ENCODE results near the gene COP1.

Gene COP1

GRCh38 chr1:176198413-176198812, 8.7 kb downstream of the COP1 start:
- DNase-seq = no peak

- DNase-seq = no peak
Observed at GRCh38 chr1:176196728-176197127, 10.4 kb downstream of the COP1 start.

GRCh38 chr1:176195547-176195946, 11.5 kb downstream of the COP1 start:
- peak; percentile 5 to 34 for DNase-seq

GRCh38 chr1:176193663-176194062, 13.4 kb downstream of the COP1 start:
- no peak for DNase-seq

- no peak for DNase-seq
Observed at GRCh38 chr1:176193023-176193422, 14.1 kb downstream of the COP1 start.

- no peak for DNase-seq
Observed at GRCh38 chr1:176188604-176189003, 18.5 kb downstream of the COP1 start.

GRCh38 chr1:176187001-176187400, 20.1 kb downstream of the COP1 start:
- DNase-seq = no peak

- DNase-seq = no peak
Observed at GRCh38 chr1:176183618-176184017, 23.5 kb downstream of the COP1 start.

- DNase-seq = no peak
Observed at GRCh38 chr1:176178316-176178715, 28.8 kb downstream of the COP1 start.

GRCh38 chr1:176177764-176178163, 29.3 kb downstream of the COP1 start:
- DNase-seq = no peak

GRCh38 chr1:176174108-176174507, 33.0 kb downstream of the COP1 start:
- no peak for DNase-seq

GRCh38 chr1:176172215-176172614, 34.9 kb downstream of the COP1 start:
- DNase-seq = no peak

- no peak for DNase-seq
Observed at GRCh38 chr1:176167210-176167609, 39.9 kb downstream of the COP1 start.

GRCh38 chr1:176165573-176165972, 41.5 kb downstream of the COP1 start:
- DNase-seq = no peak

GRCh38 chr1:176164014-176164678, 42.9 kb downstream of the COP1 start:
- no peak for DNase-seq

- DNase-seq = no peak
Observed at GRCh38 chr1:176159993-176160392, 47.1 kb downstream of the COP1 start.

GRCh38 chr1:176157995-176158394, 49.1 kb downstream of the COP1 start:
- DNase-seq = no peak

- no peak for DNase-seq
Observed at GRCh38 chr1:176149939-176150807, 56.9 kb downstream of the COP1 start.

GRCh38 chr1:176144526-176144925, 62.6 kb downstream of the COP1 start:
- DNase-seq = no peak

GRCh38 chr1:176142973-176143372, 64.1 kb downstream of the COP1 start:
- no peak for DNase-seq

GRCh38 chr1:176141449-176141848, 65.6 kb downstream of the COP1 start:
- DNase-seq = no peak

GRCh38 chr1:176136891-176137290, 70.2 kb downstream of the COP1 start:
- no peak for DNase-seq

GRCh38 chr1:176134666-176135065, 72.4 kb downstream of the COP1 start:
- no peak for DNase-seq

GRCh38 chr1:176122282-176122681, 84.8 kb downstream of the COP1 start:
- DNase-seq = no peak
